ENCODE data around the gene TMEM38B. TPM values are rescaled to one million over a fixed set of nuclear protein-coding genes. Genes with fewer than 3 reads are reported as not detected.
"Not testable (repeated sequence)": the region's sequence is repeated elsewhere in the genome, so short reads cannot be mapped to it uniquely, and the experiment has no call there.

The TMEM38B gene
- total and polyA plus RNA-seq, 2 of the 8 experiments (the other 6 are each of a cell fraction or from before 2014, with no cell fraction given) = 10.6 to 12.4 TPM

DNA sequence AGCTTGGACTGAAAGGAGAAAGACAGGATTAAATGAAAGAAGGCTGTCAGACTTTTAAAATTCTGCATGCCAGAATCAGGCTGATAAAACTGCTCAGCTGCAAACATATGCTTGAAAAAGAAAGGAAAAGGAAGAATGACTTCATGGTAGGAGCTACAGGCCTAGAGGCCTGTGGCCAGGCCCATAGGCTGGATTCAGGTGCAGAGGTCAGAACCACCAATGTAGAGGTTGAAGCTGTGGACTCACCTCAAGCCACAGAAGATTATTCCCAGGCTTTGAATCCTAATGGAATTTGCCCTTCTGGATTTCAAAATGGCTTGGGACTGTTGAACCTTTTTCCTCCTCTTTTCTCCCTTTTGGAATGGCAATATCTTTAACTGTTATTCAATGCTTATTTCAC, 47.7 kb downstream of the TMEM38B start:
- H3K27ac ChIP-seq (ENCODE audit: low read depth, low read length) = no peak overlapping the region
- CTCF ChIA-PET (ENCODE audit: partially characterized antibody) = no interaction called here
- no peak overlapping the region for H4K91ac ChIP-seq (replicated peaks; ENCODE audit: insufficient read length, low read length)
- no peak overlapping the region for H2AK5ac ChIP-seq (ENCODE audit: low read depth, low read length)
- no peak overlapping the region for H4K5ac ChIP-seq (ENCODE audit: insufficient read length, low read depth, low read length)
- H2AFZ ChIP-seq (ENCODE audit: low read length) = no peak overlapping the region
- no peak overlapping the region for H3K4me3 ChIP-seq (ENCODE audit: extremely low read depth in 1 of 4, insufficient read depth in 2 of 4, low read depth in 3 of 4, low read length in 4 of 4)
- POLR2A ChIA-PET (ENCODE audit: partially characterized antibody) = no interaction called here
- H2BK120ac ChIP-seq (replicated peaks; ENCODE audit: low read depth, low read length) = no peak overlapping the region
- no peak for TF ChIP-seq SIRT6 (IDR thresholded peaks at IDR 0.05; ENCODE audit: low read length)
- no peak for TF ChIP-seq SRF (IDR thresholded peaks at IDR 0.05; ENCODE audit: low read depth, low read length)
- TF ChIP-seq YY1 (IDR thresholded peaks at IDR 0.05; ENCODE audit: low read depth, low read length) = no peak
- TF ChIP-seq SUZ12 (IDR thresholded peaks at IDR 0.05; ENCODE audit: low read length) = no peak
- H3K27me3 ChIP-seq (replicated peaks in 1 of 4; ENCODE audit: control insufficient read depth in 3 of 4, extremely low read depth in 1 of 4, insufficient read depth in 3 of 4, low read length in 3 of 4) = no peaks in the 10 kb centered on the region
- H2BK20ac ChIP-seq (ENCODE audit: low read length) = no peak overlapping the region
- no peak overlapping the region for H2BK5ac ChIP-seq (ENCODE audit: low read depth, low read length)
- no peak for FAIRE-seq
- no peaks in the 10 kb centered on the region for H3K4me1 ChIP-seq (replicated peaks in 1 of 4; ENCODE audit: control insufficient read depth in 3 of 4, insufficient read depth in 4 of 4, low read length in 3 of 4)
- H3K23ac ChIP-seq (ENCODE audit: insufficient read length) = no peak overlapping the region
- no peak overlapping the region for H3K4me2 ChIP-seq (ENCODE audit: insufficient read depth in 1 of 2, low read depth in 2 of 2, low read length in 2 of 2)
- H3K36me3 ChIP-seq (ENCODE audit: control insufficient read depth in 2 of 4, insufficient read depth in 4 of 4, low read length in 3 of 4) = no peaks in the 10 kb centered on the region
- H2BK12ac ChIP-seq (ENCODE audit: low read depth, low read length) = no peak overlapping the region
- no peak overlapping the region for H4K8ac ChIP-seq (ENCODE audit: extremely low read depth, insufficient read depth, low read length)
- H3K14ac ChIP-seq (ENCODE audit: insufficient read length) = no peak overlapping the region
- no peak overlapping the region for H3K56ac ChIP-seq (replicated peaks; ENCODE audit: insufficient read length, low read depth, low read length)
- H3K79me1 ChIP-seq (ENCODE audit: low read depth, low read length) = no peaks in the 10 kb centered on the region
- no peaks in the 10 kb centered on the region for H3K9me3 ChIP-seq (ENCODE audit: insufficient read depth in 2 of 2, low read depth in 1 of 2, low read length in 1 of 2)
- no peak overlapping the region for H3K9ac ChIP-seq (replicated peaks in 1 of 4; ENCODE audit: extremely low read depth in 1 of 4, low read depth in 3 of 4, low read length in 3 of 4)
- no peaks in the 10 kb centered on the region for H3K79me2 ChIP-seq (ENCODE audit: control insufficient read depth in 1 of 2, insufficient read depth in 2 of 2, low read length in 2 of 2)
- DNase-seq (ENCODE audit: low read depth in 1 of 2, low spot score in 2 of 2) = no peak
- no peak overlapping the region for H3K18ac ChIP-seq (ENCODE audit: extremely low read depth, low read length)
- H4K20me1 ChIP-seq (replicated peaks in 1 of 2; ENCODE audit: control insufficient read depth in 1 of 2, insufficient read depth in 2 of 2, low read length in 2 of 2) = no peaks in the 10 kb centered on the region
- H3K23me2 ChIP-seq (ENCODE audit: low read depth, low read length) = no peaks in the 10 kb centered on the region
- H3K4ac ChIP-seq (replicated peaks; ENCODE audit: insufficient read length, low read depth, low read length) = no peak overlapping the region
- H2BK15ac ChIP-seq (ENCODE audit: low read length) = no peak overlapping the region

DNA sequence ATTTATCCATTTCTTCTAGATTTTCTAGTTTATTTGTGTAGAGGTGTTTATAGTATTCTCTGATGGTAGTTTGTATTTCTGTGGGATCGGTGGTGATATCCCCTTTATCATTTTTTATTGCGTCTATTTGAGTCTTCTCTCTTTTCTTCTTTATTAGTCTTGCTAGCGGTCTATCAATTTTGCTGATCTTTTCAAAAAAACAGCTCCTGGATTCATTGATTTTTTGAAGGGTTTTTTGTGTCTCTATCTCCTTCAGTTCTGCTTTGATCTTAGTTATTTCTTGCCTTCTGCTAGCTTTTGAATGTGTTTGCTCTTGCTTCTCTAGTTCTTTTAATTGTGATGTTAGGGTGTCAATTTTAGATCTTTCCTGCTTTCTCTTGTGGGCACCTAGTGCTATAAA, 53.0 kb downstream of the TMEM38B start:
- POLR2A ChIA-PET (ENCODE audit: partially characterized antibody); H3K79me1 ChIP-seq (ENCODE audit: low read depth, low read length); H4K91ac ChIP-seq (replicated peaks; ENCODE audit: insufficient read length, low read length); H4K20me1 ChIP-seq (replicated peaks in 1 of 2; ENCODE audit: control insufficient read depth in 1 of 2, insufficient read depth in 2 of 2, low read length in 2 of 2); H2BK120ac ChIP-seq (replicated peaks; ENCODE audit: low read depth, low read length); DNase-seq (ENCODE audit: low read depth in 1 of 2, low spot score in 2 of 2); H2BK12ac ChIP-seq (ENCODE audit: low read depth, low read length); H3K79me2 ChIP-seq (ENCODE audit: control insufficient read depth in 1 of 2, insufficient read depth in 2 of 2, low read length in 2 of 2); H3K18ac ChIP-seq (ENCODE audit: extremely low read depth, low read length); H3K14ac ChIP-seq (ENCODE audit: insufficient read length); H2BK5ac ChIP-seq (ENCODE audit: low read depth, low read length); H4K5ac ChIP-seq (ENCODE audit: insufficient read length, low read depth, low read length); H2AFZ ChIP-seq (ENCODE audit: low read length); FAIRE-seq; H3K36me3 ChIP-seq (ENCODE audit: control insufficient read depth in 2 of 4, insufficient read depth in 4 of 4, low read length in 3 of 4); H3K4me1 ChIP-seq (replicated peaks in 1 of 4; ENCODE audit: control insufficient read depth in 3 of 4, insufficient read depth in 4 of 4, low read length in 3 of 4); H3K27ac ChIP-seq (ENCODE audit: low read depth, low read length); H3K27me3 ChIP-seq (replicated peaks in 1 of 4; ENCODE audit: control insufficient read depth in 3 of 4, extremely low read depth in 1 of 4, insufficient read depth in 3 of 4, low read length in 3 of 4); H2BK15ac ChIP-seq (ENCODE audit: low read length); H2BK20ac ChIP-seq (ENCODE audit: low read length); CTCF ChIA-PET (ENCODE audit: partially characterized antibody); H3K4me2 ChIP-seq (ENCODE audit: insufficient read depth in 1 of 2, low read depth in 2 of 2, low read length in 2 of 2); H3K9me3 ChIP-seq (ENCODE audit: insufficient read depth in 2 of 2, low read depth in 1 of 2, low read length in 1 of 2); H4K8ac ChIP-seq (ENCODE audit: extremely low read depth, insufficient read depth, low read length); H3K23ac ChIP-seq (ENCODE audit: insufficient read length); H2AK5ac ChIP-seq (ENCODE audit: low read depth, low read length); H3K56ac ChIP-seq (replicated peaks; ENCODE audit: insufficient read length, low read depth, low read length); H3K9ac ChIP-seq (replicated peaks in 1 of 4; ENCODE audit: extremely low read depth in 1 of 4, low read depth in 3 of 4, low read length in 3 of 4); H3K4ac ChIP-seq (replicated peaks; ENCODE audit: insufficient read length, low read depth, low read length); H3K23me2 ChIP-seq (ENCODE audit: low read depth, low read length); H3K4me3 ChIP-seq (ENCODE audit: extremely low read depth in 1 of 4, insufficient read depth in 2 of 4, low read depth in 3 of 4, low read length in 4 of 4): not testable (repeated sequence)
- WGBS, 2 experiments (ENCODE audit: extremely low coverage in 1 of 2, insufficient coverage in 1 of 2, insufficient read length in 1 of 2, insufficient replicate concordance in 2 of 2, low coverage in 1 of 2, low lambda C conversion rate in 2 of 2, missing lambda C conversion rate in 1 of 2) = 67% methylated on average over 1 of the region's 3 CpGs; no CpG with 5 or more reads in 1 of the 2 experiments
